ENCODE results near the gene NET1.
A peak's percentile ranks its signal among the peaks of the same experiment; 100 is the strongest.
"Not testable (repeated sequence)": the region's sequence is repeated elsewhere in the genome, so short reads cannot be mapped to it uniquely, and the experiment has no call there.

The NET1 gene, protein sequence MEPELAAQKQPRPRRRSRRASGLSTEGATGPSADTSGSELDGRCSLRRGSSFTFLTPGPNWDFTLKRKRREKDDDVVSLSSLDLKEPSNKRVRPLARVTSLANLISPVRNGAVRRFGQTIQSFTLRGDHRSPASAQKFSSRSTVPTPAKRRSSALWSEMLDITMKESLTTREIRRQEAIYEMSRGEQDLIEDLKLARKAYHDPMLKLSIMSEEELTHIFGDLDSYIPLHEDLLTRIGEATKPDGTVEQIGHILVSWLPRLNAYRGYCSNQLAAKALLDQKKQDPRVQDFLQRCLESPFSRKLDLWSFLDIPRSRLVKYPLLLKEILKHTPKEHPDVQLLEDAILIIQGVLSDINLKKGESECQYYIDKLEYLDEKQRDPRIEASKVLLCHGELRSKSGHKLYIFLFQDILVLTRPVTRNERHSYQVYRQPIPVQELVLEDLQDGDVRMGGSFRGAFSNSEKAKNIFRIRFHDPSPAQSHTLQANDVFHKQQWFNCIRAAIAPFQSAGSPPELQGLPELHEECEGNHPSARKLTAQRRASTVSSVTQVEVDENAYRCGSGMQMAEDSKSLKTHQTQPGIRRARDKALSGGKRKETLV

DNA sequence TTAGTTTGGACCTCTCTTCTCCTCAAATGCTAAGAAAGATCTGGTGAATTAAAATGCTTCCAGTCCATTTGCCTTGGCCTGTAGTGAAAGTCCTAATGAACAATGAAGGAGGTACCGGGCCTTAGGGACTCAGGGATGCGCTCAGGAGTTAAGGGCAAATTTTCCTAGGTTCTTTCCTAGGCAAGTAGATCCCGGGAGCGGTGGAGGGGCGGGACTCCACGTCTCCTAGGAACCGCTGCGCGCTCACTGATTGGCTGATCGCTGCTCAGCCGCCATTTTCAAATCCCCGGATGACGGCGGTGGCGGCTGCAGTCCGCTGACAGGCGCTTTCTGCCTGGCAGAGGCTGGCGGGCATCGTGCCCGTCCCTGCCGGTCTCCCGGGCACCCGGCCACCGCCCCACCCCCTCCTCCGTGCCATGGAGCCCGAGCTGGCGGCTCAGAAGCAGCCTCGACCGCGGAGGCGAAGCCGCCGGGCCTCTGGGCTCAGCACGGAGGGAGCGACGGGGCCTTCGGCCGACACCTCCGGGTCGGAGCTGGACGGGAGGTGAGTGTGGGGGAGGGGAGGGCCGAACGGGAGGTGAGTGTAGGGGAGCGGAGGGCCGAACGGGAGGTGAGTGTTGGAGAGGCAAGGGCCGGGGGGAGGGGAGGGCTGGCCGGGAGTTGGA lies at the start of gene NET1:
Gene NET1 (plus strand): TSS at position 281 of the 665 bp plus-strand sequence. CDS start 136 bp downstream, at position 417.
- DNase-seq (ENCODE audit: low read depth) = peak; percentile 18

DNA sequence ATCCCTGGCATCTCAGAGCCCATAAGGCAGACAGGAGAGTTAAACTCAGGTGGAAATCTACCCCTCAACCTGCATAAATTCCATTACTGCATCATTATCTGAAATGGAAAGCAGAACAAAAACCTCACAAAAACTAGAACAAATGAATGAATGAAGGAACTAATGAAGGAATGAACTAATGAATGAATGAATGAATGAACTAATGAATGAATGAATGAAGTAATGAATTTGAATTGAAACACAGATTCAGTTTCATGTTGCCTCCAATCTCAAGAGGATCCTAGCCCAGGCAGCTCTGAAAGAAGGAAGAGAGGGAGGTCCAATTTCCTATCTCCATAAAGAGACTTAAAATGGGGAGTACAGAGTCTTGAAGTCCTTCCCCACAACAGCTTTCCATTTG lies 49.5 kb upstream of the NET1 start:
- DNase-seq (ENCODE audit: low read depth) = no peak

DNA sequence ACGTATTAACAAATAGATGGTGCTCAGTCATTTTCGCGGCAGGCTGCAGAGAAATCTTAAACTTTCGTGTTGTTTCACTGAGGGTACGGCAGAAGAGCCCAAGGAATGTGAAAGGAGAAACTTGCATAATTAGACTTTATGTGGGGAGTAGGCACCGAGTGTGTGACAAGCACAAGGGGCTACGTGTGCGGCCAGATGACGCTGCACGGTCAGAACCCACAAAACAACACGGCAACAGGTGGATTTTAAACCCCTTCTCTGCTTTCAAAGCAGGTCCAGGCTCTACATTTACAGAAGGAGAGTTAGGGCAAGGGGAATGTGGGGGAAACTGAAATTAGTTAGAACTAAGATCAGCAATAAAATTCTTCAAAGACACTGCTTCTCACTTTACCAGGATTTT lies 48.0 kb upstream of the NET1 start:
- no peak for DNase-seq (ENCODE audit: low read depth)

DNA sequence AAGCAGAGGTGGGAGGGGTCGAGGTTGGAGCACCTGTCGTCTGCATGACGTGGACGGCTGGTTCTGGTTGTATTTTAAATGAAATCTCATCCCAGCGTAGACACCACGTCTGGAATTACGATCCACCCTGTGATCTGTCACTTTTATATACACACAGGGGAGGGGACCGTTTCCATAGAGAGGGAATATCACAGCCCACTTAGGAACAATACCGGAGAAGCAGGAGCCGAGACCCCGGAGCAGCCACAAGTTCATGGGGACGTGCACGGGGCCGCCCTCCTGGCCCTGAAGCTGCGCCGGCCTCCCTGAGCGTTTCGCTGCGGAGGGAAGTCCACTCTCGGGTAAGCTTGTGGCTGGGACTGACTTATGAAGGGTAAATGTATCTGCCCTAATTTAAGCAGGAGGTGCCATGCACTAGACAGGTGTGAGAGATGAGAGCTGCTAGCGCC lies 47.4 kb upstream of the NET1 start, which contains the start of gene UCN3:
Gene UCN3 (plus strand): TSS at position 77 of the 449 bp plus-strand sequence. CDS start 8,755 bp downstream, outside the sequence.
- DNase-seq (ENCODE audit: low read depth) = no peak

DNA sequence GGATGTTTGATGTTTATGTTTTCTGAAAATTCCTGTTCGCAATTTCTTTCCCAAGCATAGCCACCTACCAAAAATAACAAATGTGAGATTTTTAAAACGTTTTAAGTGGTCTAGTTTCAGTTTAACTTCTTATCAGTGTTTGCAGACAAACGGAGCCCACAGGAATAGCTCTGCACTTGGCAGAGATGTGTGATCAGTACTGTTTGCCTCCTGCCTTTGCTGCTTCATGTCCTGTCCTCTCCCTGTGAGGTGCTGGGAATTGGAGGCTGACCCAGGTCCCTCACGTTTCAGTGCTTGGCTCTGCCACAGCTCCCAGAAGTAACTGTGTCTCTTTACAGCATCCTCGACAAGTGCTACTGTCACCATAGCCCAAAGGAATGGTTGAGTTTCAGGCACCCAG lies 46.4 kb upstream of the NET1 start:
- DNase-seq (ENCODE audit: low read depth) = no peak

DNA sequence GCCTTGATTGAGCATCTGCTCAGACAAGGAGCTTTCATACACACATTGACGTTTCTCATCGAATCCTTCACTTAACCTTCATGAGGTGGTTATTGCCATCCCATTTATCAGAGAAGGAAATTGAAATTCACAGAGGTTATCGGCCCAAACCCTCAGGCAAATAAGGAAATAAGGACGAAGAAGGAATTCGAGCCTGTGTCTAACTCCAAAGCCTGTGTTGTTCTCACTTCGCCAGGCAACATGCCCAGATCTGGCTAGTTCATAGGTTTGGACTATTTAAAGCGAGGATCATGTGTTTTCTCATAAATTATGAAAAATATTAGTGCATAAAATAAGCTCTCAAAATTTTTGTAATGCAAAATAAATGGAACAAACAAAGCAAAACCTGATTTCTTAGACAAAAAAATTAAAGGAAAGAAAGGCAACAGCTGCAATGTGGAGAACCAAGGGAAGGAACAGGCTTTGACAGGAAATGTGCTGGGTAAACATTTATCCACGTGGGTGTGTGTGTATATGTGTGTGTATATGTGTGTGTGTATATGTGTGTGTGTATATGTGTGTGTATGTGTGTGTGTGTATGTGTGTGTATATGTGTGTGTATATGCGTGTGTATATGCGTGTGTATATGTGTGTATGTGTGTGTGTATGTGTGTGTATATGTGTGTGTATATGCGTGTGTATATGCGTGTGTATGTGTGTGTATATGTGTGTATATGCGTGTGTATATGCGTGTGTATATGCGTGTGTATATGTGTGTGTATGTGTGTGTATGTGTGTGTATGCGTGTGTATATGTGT lies 42.8 kb upstream of the NET1 start:
- no peak for DNase-seq (ENCODE audit: low read depth)

DNA sequence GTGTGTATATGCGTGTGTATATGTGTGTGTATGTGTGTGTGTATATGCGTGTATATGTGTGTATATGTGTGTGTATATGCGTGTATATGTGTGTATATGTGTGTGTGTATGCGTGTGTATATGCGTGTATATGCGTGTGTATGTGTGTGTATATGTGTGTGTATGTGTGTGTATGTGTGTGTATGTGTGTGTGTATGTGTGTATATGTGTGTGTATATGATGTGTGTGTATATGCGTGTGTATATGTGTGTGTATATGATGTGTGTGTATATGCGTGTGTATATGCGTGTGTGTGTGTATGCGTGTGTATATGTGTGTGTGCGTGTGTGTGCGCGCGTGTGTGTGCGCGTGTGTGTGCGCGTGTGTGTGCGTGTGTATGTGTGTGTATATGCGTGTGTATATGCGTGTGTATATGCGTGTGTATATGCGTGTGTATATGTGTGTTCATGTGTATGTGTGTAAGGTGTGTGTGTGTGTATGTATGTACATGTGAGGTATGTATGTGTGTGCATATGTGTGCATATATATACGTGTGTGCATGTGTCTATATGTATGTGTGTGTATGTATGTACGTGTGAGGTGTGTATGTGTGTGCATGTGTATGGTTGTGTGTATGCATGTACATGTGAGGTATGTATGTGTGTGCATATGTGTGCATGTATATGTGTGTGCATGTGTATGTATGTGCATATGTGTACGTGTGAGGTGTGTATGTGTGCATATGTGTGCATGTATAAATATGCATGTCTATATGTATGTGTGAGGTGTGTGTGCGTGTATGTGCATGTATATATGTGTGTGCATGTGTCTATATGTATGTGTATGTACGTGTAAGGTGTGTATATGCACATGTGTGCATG lies 41.6 kb upstream of the NET1 start:
- no peak for DNase-seq (ENCODE audit: low read depth)

DNA sequence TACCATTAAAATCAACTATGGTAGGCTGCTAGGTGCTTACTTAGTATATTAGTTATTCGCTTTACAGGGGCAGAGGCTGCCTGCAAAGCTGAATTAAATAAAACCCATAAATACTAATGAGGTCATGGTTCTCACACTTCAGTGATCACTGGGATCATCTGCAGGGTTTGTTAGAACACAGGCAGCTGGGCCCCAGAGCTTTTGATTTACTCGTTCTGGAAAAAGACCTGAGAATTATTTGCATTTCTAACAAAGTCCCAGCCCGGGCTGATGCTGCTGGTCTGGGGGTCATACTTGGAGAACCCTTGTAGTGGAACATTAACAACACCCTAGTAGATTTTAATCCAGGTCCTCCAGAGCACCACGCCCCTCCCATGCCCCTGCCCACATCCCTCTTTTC lies 39.0 kb upstream of the NET1 start:
- no peak for DNase-seq (ENCODE audit: low read depth)

DNA sequence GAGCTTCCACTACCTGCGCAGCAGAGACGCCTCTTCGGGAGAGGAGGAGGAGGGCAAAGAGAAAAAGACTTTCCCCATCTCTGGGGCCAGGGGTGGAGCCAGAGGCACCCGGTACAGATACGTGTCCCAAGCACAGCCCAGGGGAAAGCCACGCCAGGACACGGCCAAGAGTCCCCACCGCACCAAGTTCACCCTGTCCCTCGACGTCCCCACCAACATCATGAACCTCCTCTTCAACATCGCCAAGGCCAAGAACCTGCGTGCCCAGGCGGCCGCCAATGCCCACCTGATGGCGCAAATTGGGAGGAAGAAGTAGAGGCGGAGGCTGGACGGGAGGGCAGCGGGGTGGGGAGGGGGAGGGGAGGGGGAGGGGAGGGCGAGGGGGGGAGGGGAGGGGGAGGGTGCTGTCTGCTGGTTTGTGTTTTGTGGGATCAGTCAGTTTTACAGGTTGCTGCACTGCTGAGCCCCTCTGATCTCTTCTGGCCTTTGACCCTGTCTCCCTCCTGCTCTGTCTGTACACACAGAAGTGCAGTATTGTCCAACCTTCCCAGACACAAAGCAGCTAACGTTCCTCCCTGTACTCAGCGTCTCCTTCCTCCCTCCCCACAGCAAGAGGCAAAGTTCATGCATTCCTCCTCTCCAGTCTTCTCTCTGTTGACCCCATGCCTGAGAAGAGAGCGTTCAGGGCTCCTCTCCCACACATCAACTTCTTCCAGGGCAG lies 38.3 kb upstream of the NET1 start:
- no peak for DNase-seq (ENCODE audit: low read depth)

DNA sequence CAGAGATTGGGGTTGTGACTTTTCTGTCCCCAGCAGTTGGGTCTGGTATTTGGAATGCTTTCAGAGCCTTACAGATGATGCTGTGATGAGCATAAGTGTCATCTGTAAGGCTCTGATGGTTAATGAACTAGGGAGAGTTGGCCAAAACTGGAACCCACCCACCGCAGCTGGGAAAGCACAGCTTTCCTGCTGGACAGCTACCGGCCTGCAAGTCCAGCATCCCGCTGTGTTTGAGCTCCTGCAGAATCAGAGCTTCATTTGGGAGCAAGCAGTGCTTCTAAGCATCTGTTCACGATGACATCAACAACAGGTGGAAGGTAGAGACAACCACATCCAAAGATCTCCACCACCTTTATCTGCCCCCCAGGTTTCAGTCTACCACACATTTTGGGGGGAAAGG lies 35.9 kb upstream of the NET1 start:
- DNase-seq (ENCODE audit: low read depth) = no peak

DNA sequence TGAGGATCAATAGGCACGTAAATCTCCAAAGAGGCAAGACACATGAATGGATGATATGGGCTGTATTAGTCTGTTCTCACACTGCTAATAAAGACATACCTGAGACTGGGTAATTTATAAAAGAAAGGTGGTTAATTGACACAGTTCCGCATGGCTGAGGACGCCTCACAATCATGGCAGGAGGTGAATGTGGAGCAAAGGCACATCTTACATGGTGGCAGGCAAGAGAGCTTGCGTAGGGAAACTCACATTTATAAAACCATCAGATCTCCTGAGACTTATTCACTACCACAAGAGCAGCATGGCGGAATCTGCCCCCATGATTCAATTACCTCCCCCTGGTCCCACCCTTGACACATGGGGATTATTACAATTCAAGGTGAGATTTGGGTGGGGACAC lies 33.2 kb upstream of the NET1 start:
- DNase-seq (ENCODE audit: low read depth) = not testable (repeated sequence)

DNA sequence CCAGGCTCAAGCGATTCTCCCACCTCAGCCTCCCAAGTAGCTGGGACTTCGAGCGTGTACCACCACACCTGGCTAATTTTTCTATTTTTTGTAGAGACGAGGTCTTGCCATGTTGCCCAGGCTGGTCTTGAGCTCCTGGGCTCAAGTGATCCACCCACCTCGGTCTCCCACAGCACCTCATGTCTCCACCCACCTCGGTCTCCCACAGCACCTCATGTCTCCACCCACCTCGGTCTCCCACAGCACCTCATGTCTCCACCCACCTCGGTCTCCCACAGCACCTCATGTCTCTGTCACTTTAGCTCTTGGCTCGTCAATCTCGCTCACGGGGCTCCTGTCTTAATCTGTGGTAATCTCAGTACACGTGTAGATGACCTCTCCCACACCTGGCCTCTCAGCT lies 32.0 kb upstream of the NET1 start:
- DNase-seq (ENCODE audit: low read depth) = not testable (repeated sequence)

DNA sequence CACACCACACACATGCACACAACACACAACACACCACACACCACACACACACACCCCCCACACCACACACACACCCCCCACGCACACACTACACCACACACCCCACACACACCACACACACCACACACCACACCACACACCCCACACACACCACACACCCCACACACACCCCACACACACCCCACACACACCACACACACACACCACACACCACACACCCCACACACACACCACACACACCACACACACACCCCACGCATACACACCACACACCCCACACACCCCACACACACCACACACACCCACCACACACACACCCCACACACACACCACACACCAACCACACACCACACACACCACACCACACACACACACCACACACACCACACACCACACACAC lies 31.2 kb upstream of the NET1 start:
- no peak for DNase-seq (ENCODE audit: low read depth)

DNA sequence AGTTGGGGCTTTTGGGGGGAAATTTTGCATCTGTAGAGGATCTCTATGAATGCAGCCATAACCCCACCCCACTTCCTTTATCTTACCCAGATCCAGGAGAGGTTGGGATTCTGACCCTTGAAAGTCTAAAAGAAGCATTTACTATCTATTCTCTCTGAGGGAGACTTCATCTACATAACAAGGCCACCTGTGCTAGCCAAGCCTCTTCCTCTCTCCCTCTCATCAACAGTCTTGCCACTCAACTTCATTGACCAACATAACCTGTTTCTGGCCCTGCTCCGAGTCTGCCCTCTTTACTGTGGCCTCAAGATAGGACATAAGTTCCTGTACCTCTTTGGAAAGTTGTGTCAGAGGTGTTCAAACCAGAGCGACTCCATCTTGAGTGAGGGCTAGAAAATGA lies 27.1 kb upstream of the NET1 start:
- DNase-seq (ENCODE audit: low read depth) = no peak

DNA sequence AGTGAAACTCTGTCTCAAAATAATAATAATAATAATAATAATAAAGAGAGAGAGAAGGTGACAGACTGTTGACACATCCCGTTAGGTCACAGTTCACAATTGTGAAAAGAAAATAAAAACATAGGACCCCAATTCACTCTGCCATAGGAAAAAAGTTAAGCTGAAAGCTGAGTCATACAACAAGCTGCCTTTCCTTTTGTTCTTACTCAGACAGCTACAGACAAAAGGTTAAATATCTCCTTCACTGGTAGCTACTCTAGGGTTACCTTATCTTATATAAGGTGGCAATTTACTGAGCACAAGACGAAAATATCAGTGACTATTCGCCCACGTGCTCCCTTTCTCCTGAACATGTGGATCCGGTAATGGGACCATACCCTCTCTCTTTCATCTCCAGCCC lies 25.2 kb upstream of the NET1 start:
- no peak for DNase-seq (ENCODE audit: low read depth)

DNA sequence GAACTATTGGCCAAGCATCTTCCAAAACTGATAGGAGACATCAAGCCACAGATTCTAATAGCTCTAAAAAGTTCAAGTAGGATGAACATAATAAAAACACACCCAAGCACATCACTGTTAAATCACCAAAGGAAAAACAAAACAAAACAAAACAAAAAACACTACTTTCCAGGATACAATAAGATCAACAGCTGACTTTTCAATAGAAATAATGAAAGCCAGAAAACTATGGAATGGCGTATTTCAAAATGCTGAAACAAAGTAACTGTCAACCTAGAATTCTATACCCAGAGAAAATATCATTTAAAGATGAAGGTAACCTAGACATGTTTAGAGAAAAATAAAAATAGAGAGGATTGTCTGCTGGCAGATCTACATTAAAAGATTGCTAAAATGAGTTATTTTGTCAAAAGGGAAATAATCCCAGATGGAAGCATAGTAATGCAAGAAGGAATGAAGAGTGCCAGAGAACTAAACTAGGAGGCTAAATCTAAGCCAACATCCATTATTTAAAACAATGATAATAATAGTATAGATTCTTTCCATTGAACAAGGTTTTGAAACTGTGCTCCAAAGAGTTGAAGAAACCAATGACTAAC lies 21.7 kb upstream of the NET1 start:
- DNase-seq (ENCODE audit: low read depth) = no peak

DNA sequence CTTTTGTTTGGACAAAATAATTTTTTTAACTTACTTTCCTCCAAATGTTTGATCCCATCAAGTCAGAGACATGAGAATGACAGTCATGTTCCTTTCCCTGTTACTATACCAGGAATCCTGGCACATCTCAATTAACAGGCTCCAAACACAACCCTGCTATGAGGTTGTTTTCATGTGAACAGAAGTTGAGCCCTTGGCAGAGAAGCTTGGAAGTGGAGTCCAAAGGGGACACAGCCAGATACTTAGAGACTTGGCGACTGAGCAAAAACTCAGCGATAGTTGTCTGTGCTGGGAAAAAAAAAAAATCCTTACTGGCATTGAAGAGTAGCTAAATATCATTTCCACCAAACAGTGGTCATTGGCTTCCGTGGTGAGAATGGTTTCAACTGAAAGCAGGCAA lies 20.6 kb upstream of the NET1 start:
- DNase-seq (ENCODE audit: low read depth) = no peak

DNA sequence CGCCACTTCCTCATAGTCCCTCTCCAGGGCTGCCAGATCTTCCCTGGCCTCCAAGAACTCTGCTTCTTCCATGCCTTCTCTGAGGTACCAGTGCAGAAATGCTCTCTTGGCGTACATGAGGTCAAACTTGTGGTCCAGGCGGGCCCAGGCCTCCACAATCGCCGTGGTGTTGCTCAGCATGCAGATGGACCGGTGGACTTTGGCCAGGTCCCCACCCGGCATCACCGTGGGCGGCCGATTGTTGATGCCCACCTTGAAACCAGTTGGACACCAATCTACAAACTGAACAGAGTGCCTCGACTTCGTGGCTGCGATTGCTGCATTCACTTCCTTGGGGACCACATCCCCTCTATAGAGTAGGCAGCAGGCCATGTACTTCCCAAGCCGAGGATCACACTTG lies 18.8 kb upstream of the NET1 start:
- no peak for DNase-seq (ENCODE audit: low read depth)

DNA sequence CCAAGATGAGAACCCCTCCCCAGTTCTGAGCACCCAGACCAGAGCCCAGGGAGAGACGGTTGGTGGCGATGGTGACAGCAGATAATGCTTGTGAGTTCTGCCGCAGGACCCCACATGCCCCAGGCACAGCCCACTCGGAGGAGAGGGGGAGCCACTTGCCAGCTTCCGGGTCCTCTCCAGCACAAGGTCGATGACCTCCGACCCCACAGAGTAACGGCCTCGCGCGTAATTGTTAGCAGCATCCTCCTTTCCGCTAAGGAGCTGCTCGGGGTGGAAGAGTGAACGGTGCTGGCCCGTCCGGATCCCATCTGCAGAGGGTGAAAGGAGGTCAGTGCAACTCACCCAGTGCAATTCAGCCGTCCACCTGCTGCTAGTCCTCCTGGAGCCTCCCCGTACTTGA lies 17.2 kb upstream of the NET1 start:
- no peak for DNase-seq (ENCODE audit: low read depth)

Measured in stimulated activated CD8-positive, alpha-beta memory T cell treated with anti-CD3 and anti-CD28 coated beads, Interleukin-12 subunit alpha, Interleukin-12 subunit beta, amount 100 ng/mL, for 4 hours (primary cell).